A549 (cell line): Measurements from ENCODE around the gene PSMD6.

ENCODE experiments used
- CBX8 ChIP-seq: fragments of 200-600 bp; sonication (generic); IDR thresholded peaks from 2 replicates; pipeline ENCODE4 v1.6.1; 2016
- CTCF ChIP-seq: fragments of >200 bp; sonication (Bioruptor Twin); formaldehyde crosslinking; IDR thresholded peaks from 3 replicates; pipeline ENCODE4 v1.5.1; 2016
- EP300 ChIP-seq, 2 experiments: fragments of >200 bp; sonication (Bioruptor Twin); formaldehyde crosslinking; IDR thresholded peaks; 2 replicates in 1 of 2; 3 replicates in 1 of 2; pipeline ENCODE4 v1.6.1; 2016 to 2017
- JUNB ChIP-seq: fragments of >200 bp; sonication (Bioruptor Twin); formaldehyde crosslinking; IDR thresholded peaks from 2 replicates; pipeline ENCODE4 v1.6.1; 2016
- MAX ChIP-seq: IDR thresholded peaks from 2 replicates; pipeline ENCODE4 v1.6.1; 2012
- POLR2A ChIP-seq: IDR thresholded peaks from 2 replicates; pipeline ENCODE4 v1.6.1; 2012; ENCODE audit warnings: mild to moderate bottlenecking, low read length
- RAD21 ChIP-seq, 2 experiments: fragments of >200 bp in 1 of 2; sonication (Bioruptor Twin) in 1 of 2; formaldehyde crosslinking in 1 of 2; IDR thresholded peaks in 1 of 2; conservative IDR thresholded peaks in 1 of 2; 2 replicates in 1 of 2; 3 replicates in 1 of 2; pipeline ENCODE4 v1.6.1; 2012 to 2018; ENCODE audit warnings: inconsistent platforms in 1 of 2
- SREBF2 ChIP-seq: fragments of 450-650 bp; IDR thresholded peaks from 2 replicates; pipeline ENCODE4 v1.6.1; 2014; ENCODE audit warnings: mild to moderate bottlenecking, moderate library complexity
- TFCP2L1 ChIP-seq: fragments of 250-450 bp; sonication (Bioruptor Pico); IDR thresholded peaks from 2 replicates; pipeline ENCODE4 v1.5.0; 2021; ENCODE audit warnings: mild to moderate bottlenecking
- ZNF302 ChIP-seq: fragments of 250-450 bp; sonication (Bioruptor Pico); IDR thresholded peaks from 2 replicates; pipeline ENCODE4 v1.9.0; 2021; ENCODE audit warnings: inconsistent platforms, mild to moderate bottlenecking, moderate library complexity

- no peak for TF ChIP-seq TFCP2L1 (CRISPR knock-in tag)
- TF ChIP-seq JUNB = no peak
- TF ChIP-seq ZNF302 = no peak
- peak; percentile 28 to 29; a peak in 3 of 5 replicates for TF ChIP-seq RAD21 (conservative IDR thresholded peaks at IDR 0.05 in 1 of 2, IDR thresholded peaks at IDR 0.05 in 1 of 2)
- peak; percentile 49 for TF ChIP-seq CTCF
- no peak for TF ChIP-seq EP300 (IDR thresholded peaks at IDR 0.05)
- no peak for TF ChIP-seq SREBF2
- no peak for TF ChIP-seq POLR2A
- no peak for TF ChIP-seq CBX8
- TF ChIP-seq MAX = no peak
Observed at GRCh38 chr3:63961891-63962290, 61.4 kb downstream of the PSMD6 start.
